Spleen (tissue), 7 donors: Measurements from ENCODE around the gene DOK7.

ENCODE experiments used
- CTCF ChIP-seq, 11 experiments: fragments of 200-600 bp in 7 of 11; fragments of 450-650 bp in 4 of 11; sonication (generic) in 4 of 11; IDR thresholded peaks in 8 of 11; conservative IDR thresholded peaks in 3 of 11; 1 replicate in 7 of 11; 2 replicates in 4 of 11; pipeline versions ENCODE4 v1.4.0 to v1.8.0; 2016 to 2021; ENCODE audit warnings: antibody characterized with exemption in 11 of 11, inconsistent platforms in 4 of 11, mild to moderate bottlenecking in 1 of 11
- POLR2A ChIP-seq, 3 donors: fragments of 450-650 bp; IDR thresholded peaks; one replicate each; pipeline ENCODE4 v1.5.1; 2017; ENCODE audit warnings: antibody characterized with exemption in 3 of 3, mild to moderate bottlenecking in 1 of 3
- donor health status: DM: no; HTN: no; CAD: no; lungs with moderate emphysema.
- donor health status: DM: no; HTN: no; CAD: no.
- donor health status: DM: no; HTN: no; CAD: no.

- TF ChIP-seq CTCF (IDR thresholded peaks at IDR 0.05 in 8 of 11, conservative IDR thresholded peaks at IDR 0.05 in 3 of 11), result no peak
- no peak for TF ChIP-seq POLR2A (IDR thresholded peaks at IDR 0.05)
These were observed 34.6 kb downstream of the DOK7 start for GRCh38 chr4:3497523-3498389.
